ENCODE measurements around the gene VARS2.

Gene VARS2

GRCh38 chr6:30884521-30885480 lies 29.2 kb upstream of the VARS2 start:
- peak; percentile 24 for DNase-seq (ENCODE audit: low read depth)

- no peak for DNase-seq (ENCODE audit: low read depth)
Observed at GRCh38 chr6:30885481-30885998, 28.5 kb upstream of the VARS2 start.

- DNase-seq (ENCODE audit: low read depth) = no peak
Observed at GRCh38 chr6:30885999-30886896, 27.8 kb upstream of the VARS2 start.

- DNase-seq (ENCODE audit: low read depth) = no peak
Observed at GRCh38 chr6:30886897-30887255, 27.2 kb upstream of the VARS2 start.

- DNase-seq (ENCODE audit: low read depth) = no peak
Observed at GRCh38 chr6:30887901-30888815, 25.9 kb upstream of the VARS2 start.

- DNase-seq (ENCODE audit: low read depth) = no peak
Observed at GRCh38 chr6:30888816-30889495, 25.1 kb upstream of the VARS2 start.

- no peak for DNase-seq (ENCODE audit: low read depth)
Observed at GRCh38 chr6:30889496-30889885, 24.5 kb upstream of the VARS2 start.

- DNase-seq (ENCODE audit: low read depth) = no peak
Observed at GRCh38 chr6:30889921-30890645, 24.0 kb upstream of the VARS2 start.

- no peak for DNase-seq (ENCODE audit: low read depth)
Observed at GRCh38 chr6:30890646-30891449, 23.2 kb upstream of the VARS2 start.

GRCh38 chr6:30891450-30891723 lies 22.7 kb upstream of the VARS2 start:
- DNase-seq (ENCODE audit: low read depth) = no peak

GRCh38 chr6:30891816-30892538 lies 22.1 kb upstream of the VARS2 start:
- DNase-seq (ENCODE audit: low read depth) = no peak

GRCh38 chr6:30893001-30893591 lies 20.9 kb upstream of the VARS2 start:
- no peak for DNase-seq (ENCODE audit: low read depth)

GRCh38 chr6:30893666-30894065 lies 20.4 kb upstream of the VARS2 start:
- no peak for DNase-seq (ENCODE audit: low read depth)

GRCh38 chr6:30894381-30894780 lies 19.7 kb upstream of the VARS2 start:
- DNase-seq (ENCODE audit: low read depth) = no peak

- DNase-seq (ENCODE audit: low read depth) = no peak
Observed at GRCh38 chr6:30894935-30895334, 19.1 kb upstream of the VARS2 start.

- no peak for DNase-seq (ENCODE audit: low read depth)
Observed at GRCh38 chr6:30895343-30895742, 18.7 kb upstream of the VARS2 start.

GRCh38 chr6:30896541-30896940 lies 17.5 kb upstream of the VARS2 start:
- no peak for DNase-seq (ENCODE audit: low read depth)

- no peak for DNase-seq (ENCODE audit: low read depth)
Observed at GRCh38 chr6:30897882-30898281, 16.2 kb upstream of the VARS2 start.
